GM19463 (cell line): ENCODE results near the gene MYLK2.

ENCODE experiments used
- ATAC-seq: cut with Tn5 transposase; IDR thresholded peaks from one replicate; pipeline ENCODE4 v1.9.1; 2021; ENCODE audit warnings: mild to moderate bottlenecking, moderate library complexity; ENCODE audit not compliant: unreplicated experiment

Gene MYLK2

DNA sequence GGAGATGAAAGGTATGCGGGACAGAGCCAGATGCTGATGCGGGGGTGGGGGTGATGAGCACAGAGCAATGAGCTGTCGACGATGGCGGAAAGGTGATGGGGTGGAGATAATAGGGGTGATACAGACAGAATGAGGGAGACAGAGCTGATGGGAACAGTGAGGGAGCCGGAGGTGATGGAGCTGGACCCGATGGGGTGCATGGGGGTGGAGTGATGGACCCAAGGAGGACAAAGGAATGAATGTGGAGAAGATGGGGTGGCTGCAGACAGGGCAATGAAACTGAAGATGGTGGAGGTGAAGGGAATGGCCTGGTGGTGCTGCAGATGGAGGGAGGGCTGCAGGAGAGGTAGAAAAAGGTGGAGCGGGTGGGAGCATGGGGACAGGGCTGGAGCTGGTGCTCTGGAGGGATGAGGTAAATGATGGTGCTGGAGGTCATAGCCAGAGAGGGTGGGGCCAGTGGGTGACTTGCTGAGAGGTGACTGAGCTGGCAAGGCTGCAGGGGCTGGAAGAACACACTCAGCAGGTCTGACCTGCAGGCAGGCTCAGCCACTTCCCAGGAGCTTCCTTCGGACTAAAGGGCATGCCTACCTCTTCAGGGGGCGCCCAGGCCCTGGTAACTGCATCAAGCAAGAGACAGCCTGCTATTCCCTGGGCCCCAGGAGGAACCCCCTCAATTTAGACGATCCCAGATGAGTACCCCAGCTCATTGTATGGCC lies 32.2 kb downstream of the MYLK2 start:
- no peak for ATAC-seq

DNA sequence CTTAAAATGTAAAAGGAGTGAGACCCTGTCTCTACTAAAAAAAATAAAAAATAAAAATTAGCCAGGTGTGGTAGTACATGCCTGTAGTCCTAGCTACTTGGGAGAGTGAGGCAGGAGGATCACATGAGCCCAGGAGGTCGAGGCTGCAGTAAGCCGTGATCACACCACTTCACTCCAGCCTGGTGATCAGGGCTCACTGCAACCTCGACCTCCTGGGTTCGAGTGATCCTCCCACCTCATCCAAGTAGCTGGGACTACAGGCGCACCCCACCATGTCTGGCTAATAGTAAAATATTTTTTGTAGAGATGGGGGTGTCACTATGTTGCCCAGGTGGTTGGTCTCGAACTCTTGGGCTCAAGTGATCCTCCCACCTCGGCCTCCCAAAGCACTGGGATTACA lies 34.3 kb downstream of the MYLK2 start:
- ATAC-seq: no peak

- no peak for ATAC-seq
Measured at GRCh38 chr20:31856516-31856915, 37.4 kb downstream of the MYLK2 start.

DNA sequence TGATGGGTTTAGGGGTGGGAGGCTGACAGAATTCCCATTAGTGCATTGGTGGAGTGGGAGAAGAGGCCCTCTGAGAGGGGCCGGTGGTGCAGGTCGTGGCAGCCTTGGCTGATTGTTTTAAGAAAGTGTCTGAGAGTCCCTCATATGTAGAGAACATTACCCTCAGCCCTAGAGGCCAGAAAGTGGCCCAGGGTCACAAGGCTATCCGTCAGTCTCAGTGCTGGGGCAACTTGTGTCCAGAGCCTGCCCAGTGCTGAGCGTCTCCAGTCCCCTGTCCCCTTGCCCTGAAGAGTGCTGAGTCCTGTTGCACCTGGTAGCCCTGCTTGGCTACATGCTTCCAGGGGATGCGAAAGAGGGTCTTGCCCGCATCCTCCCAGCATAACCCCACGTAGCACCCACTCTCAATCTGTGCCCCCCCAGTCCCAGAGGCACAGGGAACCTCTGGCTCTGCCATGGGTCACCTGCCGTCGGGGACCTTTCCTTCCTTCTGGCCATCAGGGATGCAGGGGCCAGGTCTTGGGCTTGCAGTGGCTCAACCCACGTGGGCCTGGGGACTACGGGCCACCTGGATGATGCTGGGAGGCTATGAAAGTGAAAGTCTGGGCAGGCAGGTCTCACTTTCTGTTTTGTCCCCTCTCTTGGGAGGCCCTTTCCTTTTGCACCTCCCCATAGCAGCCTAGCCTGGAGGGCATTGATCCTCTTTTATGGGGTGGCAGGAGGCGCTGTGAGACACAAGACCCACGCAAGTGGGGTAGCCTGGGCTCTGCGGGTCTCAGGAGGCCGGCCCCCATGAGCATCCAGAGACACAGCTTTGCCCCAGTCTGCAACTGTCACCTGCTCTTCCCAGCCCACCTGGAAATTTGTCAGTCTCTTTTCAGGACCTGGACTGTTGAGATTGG lies 39.0 kb downstream of the MYLK2 start:
- peak; percentile 77 for ATAC-seq

DNA sequence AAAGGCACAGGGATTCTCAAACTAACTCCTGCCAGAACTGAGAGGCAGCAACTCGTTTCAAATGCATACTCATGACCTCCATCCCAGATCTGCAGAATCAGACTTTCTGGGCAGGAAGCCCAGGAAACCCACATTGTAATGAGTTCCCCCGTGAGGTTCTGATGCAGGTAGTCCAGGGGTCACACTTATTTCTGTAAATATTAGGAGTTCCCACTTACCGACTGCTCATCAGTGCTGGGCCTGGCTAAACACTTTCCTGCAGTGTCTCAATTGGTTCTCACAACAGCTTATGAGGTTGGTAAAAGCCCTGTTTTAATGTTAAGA lies 39.6 kb downstream of the MYLK2 start:
- no peak for ATAC-seq

DNA sequence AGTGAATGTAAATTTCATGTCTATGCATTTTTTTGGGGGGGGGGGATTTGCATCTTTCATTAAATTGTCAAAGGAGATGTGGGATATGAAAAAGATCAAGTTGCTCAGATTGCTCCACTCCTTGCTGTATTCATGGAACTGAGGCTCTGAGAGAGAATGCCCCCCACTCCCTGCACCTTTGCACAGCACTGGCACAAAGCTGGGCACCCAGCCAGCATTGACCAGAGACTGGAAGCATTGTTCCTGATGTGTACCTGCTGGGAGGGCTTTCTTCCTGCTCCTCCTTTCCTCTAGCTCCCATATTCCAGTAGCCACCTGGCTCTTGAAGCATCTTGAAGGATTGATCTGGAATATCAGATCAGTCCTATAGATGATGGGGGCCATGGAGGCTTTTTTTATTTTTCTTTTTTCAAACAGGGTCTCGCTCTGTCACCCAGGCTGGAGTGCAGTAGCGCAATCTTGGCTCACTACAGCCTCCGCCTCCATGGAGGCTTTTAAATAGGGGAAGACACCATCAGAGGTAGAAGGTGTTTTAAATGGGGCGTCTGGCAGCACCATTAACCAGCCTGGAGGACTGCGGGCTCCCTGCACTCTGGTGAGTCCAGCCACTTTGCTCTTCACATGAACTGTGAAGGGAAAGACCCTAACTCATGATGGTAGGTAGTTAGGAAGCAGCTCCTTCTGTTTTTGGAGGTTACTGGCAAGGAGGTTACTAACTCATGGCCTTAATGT lies 40.3 kb downstream of the MYLK2 start:
- ATAC-seq: no peak

- ATAC-seq: no peak
Measured at GRCh38 chr20:31859998-31860380, 40.8 kb downstream of the MYLK2 start.

GRCh38 chr20:31860390-31861134 lies 41.4 kb downstream of the MYLK2 start:
- ATAC-seq: no peak

GRCh38 chr20:31861135-31861384 lies 41.9 kb downstream of the MYLK2 start:
- ATAC-seq: peak; percentile 28

DNA sequence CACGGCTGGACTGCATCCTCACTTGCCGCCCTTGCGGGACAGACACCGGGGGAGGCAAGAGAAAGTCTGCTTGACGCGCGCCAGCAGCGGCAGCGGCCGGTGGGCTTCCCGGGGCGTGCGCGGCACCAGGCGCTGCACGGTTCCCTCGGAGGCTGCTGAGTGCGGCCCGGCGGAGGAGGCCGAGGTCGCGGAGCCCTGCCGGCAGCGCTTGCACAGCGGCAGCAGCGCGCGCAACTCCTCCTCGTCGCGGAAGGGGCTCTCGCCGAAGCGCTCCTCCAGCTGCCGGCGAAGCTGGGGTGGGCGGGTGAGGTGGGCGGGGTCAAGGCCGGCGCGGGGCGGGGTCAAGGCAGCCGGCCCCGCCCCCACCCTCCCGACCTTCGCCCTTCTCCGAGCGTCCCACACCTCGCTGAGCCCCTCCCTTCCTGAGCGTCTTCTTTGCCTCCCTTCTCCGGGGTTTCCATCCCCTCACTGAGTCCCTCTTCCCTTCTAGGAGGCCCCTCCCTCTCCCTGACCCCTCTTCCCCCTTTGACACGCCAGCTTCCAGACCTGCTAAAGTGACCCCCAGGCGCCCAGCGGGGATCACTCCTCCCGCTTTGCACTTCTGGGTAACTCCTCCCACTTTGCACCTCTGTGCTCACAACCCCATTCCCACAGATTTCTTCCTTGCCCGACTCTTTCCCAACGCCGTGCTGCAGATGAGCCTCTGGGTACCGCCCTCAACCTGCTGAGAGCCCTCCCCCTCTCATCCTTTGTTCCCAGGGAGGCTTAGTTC lies 42.4 kb downstream of the MYLK2 start:
- peak; percentile 64 for ATAC-seq

- no peak for ATAC-seq
Measured at GRCh38 chr20:31862157-31862470, 43.0 kb downstream of the MYLK2 start.

DNA sequence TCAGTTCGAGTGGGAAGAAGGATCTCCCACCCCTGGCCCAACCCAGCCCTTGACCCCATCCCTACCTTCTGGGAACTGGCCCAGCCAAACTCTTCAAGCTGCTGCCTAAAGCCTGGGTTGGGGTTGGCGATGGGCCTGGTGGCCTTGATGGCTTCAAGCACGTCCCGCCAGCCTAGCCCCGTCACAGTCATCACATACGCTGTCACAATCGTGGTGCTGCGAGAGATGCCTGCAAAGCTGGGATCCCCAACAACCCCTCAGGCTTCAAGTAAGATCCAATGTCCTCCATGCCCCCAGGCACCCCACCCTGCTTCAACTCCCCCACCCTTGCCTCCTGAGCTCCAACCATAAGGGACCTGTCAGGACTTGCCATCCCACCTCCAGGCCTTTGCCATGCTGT lies 43.4 kb downstream of the MYLK2 start:
- no peak for ATAC-seq

GRCh38 chr20:31863296-31864085 lies 44.3 kb downstream of the MYLK2 start:
- no peak for ATAC-seq

GRCh38 chr20:31864521-31865400 lies 45.6 kb downstream of the MYLK2 start:
- no peak for ATAC-seq

- ATAC-seq: no peak
Measured at GRCh38 chr20:31866221-31866620, 47.1 kb downstream of the MYLK2 start.

GRCh38 chr20:31868853-31869672 lies 49.9 kb downstream of the MYLK2 start:
- ATAC-seq: no peak

GRCh38 chr20:31869673-31869941 lies 50.5 kb downstream of the MYLK2 start:
- no peak for ATAC-seq

GRCh38 chr20:31869942-31870725 lies 51.0 kb downstream of the MYLK2 start, which contains the start of the genes DUSP15 and TTLL9:
Gene DUSP15 (minus strand): TSS chr20:31870527. CDS start chr20:31870337, 190 bp downstream.
Gene TTLL9 (plus strand): TSS chr20:31870634. CDS start chr20:31871127, 493 bp downstream.
- no peak for ATAC-seq
